ENCODE measurements around the gene RSAD2. TPM values are rescaled to one million over a fixed set of nuclear protein-coding genes. Genes with fewer than 3 reads are reported as not detected.

The RSAD2 gene
- total RNA-seq, 6 donors from 2014 or later: 8.4 to 20.0 (median 11.0) TPM

GRCh38 chr2:6917761-6918421 is 40.3 kb downstream of the RSAD2 start:
- 1 to 4% methylated on average over 9 to 25 of the region's 68 CpGs for WGBS, 2 donors
- no peaks in the 10 kb centered on the region for H3K9me3 ChIP-seq
- H3K27ac ChIP-seq: peak overlapping the region; percentile 59 to 91 (median 73)
- peak in 1 of 2 donors; percentile 89 for DNase-seq
- no peaks in the 10 kb centered on the region for H3K36me3 ChIP-seq
- peak; percentile 7 to 47 for ATAC-seq (ENCODE audit: low FRiP score in 2 of 2)
- H3K4me3 ChIP-seq: peak overlapping the region; percentile 44 to 86 (median 82)
- H3K27me3 ChIP-seq: no peaks in the 10 kb centered on the region
- H3K4me1 ChIP-seq: peaks cover 9 to 18% (median 14%) of the 10 kb centered on the region in 4 donors
- TF ChIP-seq CTCF (IDR thresholded peaks at IDR 0.05): peak in 1 of 6 experiments; percentile 22
- TF ChIP-seq POLR2A (IDR thresholded peaks at IDR 0.05): no peak

- Histone ChIP-seq H3K4me3 (no peak overlapping the region), H3K27ac (no peak overlapping the region), H3K9me3 (no peaks in the 10 kb centered on the region), H3K4me1 (peaks cover 9 to 18% (median 16%) of the 10 kb centered on the region in 4 donors), H3K36me3 (no peaks in the 10 kb centered on the region), H3K27me3 (no peaks in the 10 kb centered on the region)
- WGBS, 2 donors: 74 to 80% methylated on average over 12 of the region's 12 CpGs
- DNase-seq (no peak), ATAC-seq (ENCODE audit: low FRiP score in 2 of 2) (no peak)
- no peak for TF ChIP-seq EP300 (IDR thresholded peaks at IDR 0.05)
- no peak for TF ChIP-seq CTCF (IDR thresholded peaks at IDR 0.05)
- TF ChIP-seq POLR2AphosphoS5 (IDR thresholded peaks at IDR 0.05): no peak
- no peak for TF ChIP-seq POLR2A (IDR thresholded peaks at IDR 0.05)
Measured at GRCh38 chr2:6919901-6920742, 42.5 kb downstream of the RSAD2 start.

- DNase-seq (no peak), ATAC-seq (ENCODE audit: low FRiP score in 2 of 2) (no peak)
- no peak overlapping the region for H3K27ac ChIP-seq
- WGBS, 2 donors: 53 to 58% methylated on average over 4 of the region's 4 CpGs
- H3K4me3 ChIP-seq: no peak overlapping the region
- TF ChIP-seq CTCF (IDR thresholded peaks at IDR 0.05) (no peak), EP300 (IDR thresholded peaks at IDR 0.05) (no peak), POLR2AphosphoS5 (IDR thresholded peaks at IDR 0.05) (no peak), POLR2A (IDR thresholded peaks at IDR 0.05) (no peak)
- H3K9me3 ChIP-seq: no peaks in the 10 kb centered on the region
- H3K27me3 ChIP-seq: no peaks in the 10 kb centered on the region
- no peaks in the 10 kb centered on the region for H3K36me3 ChIP-seq
- H3K4me1 ChIP-seq: peaks cover 14 to 18% (median 16%) of the 10 kb centered on the region in 4 donors
Measured at GRCh38 chr2:6920743-6921064, 43.1 kb downstream of the RSAD2 start.

GRCh38 chr2:6921321-6921922 is 43.8 kb downstream of the RSAD2 start:
- Histone ChIP-seq H3K27ac (no peak overlapping the region), H3K27me3 (no peaks in the 10 kb centered on the region), H3K4me1 (peaks cover 14 to 20% (median 18%) of the 10 kb centered on the region in 4 donors), H3K4me3 (no peak overlapping the region), H3K36me3 (no peaks in the 10 kb centered on the region), H3K9me3 (no peaks in the 10 kb centered on the region)
- no peak for TF ChIP-seq EP300 (IDR thresholded peaks at IDR 0.05)
- no peak for TF ChIP-seq CTCF (IDR thresholded peaks at IDR 0.05)
- no peak for TF ChIP-seq POLR2A (IDR thresholded peaks at IDR 0.05)
- TF ChIP-seq POLR2AphosphoS5 (IDR thresholded peaks at IDR 0.05): no peak
- ATAC-seq (ENCODE audit: low FRiP score in 2 of 2) (no peak), DNase-seq (peak in 1 of 2 donors; percentile 27)
- WGBS, 2 donors: 74 to 83% methylated on average over 11 of the region's 11 CpGs
